Suprapubic skin (tissue), 4 donors: Measurements from ENCODE around the gene SLC6A12. TPM values are rescaled to one million over a fixed set of nuclear protein-coding genes. Genes with fewer than 3 reads are reported as not detected.

Source experiments
- DNase-seq, 2 donors: peaks; one replicate each; pipeline ENCODE4 v3.0.0-alpha.2; 2019; ENCODE audit warnings: low spot score in 2 of 2
- H3K27ac ChIP-seq: fragments of 200-600 bp; sonication (generic); one replicate; pipeline ENCODE4 v1.5.1; 2019
- H3K27me3 ChIP-seq: fragments of 200-600 bp; sonication (generic); one replicate; pipeline ENCODE4 v1.5.1; 2019
- H3K36me3 ChIP-seq: fragments of 200-600 bp; sonication (generic); one replicate; pipeline ENCODE4 v1.5.1; 2019
- H3K4me1 ChIP-seq: fragments of 200-600 bp; sonication (generic); one replicate; pipeline ENCODE4 v1.5.1; 2019
- H3K4me3 ChIP-seq: fragments of 200-600 bp; sonication (generic); one replicate; pipeline ENCODE4 v1.5.1; 2019; ENCODE audit warnings: mild to moderate bottlenecking
- H3K9me3 ChIP-seq: fragments of 200-600 bp; sonication (generic); one replicate; pipeline ENCODE4 v1.5.1; 2019
- CTCF ChIP-seq, 2 donors: fragments of 200-600 bp in 1 of 2; fragments of 450-650 bp in 1 of 2; sonication (generic) in 1 of 2; IDR thresholded peaks; one replicate each; pipeline ENCODE4 v1.5.1; 2016 to 2019; ENCODE audit warnings: antibody characterized with exemption in 2 of 2, mild to moderate bottlenecking in 1 of 2, moderate library complexity in 1 of 2
- EP300 ChIP-seq: sonication (generic); formaldehyde crosslinking; IDR thresholded peaks from one replicate; pipeline ENCODE4 v1.6.1; 2017; ENCODE audit warnings: antibody characterized with exemption
- POLR2A ChIP-seq, 2 donors: fragments of 450-650 bp; IDR thresholded peaks; one replicate each; pipeline ENCODE4 v1.6.1; 2017; ENCODE audit warnings: antibody characterized with exemption in 2 of 2, mild to moderate bottlenecking in 2 of 2, moderate library complexity in 2 of 2
- POLR2AphosphoS5 ChIP-seq, 3 donors: sonication (generic); formaldehyde crosslinking; IDR thresholded peaks; one replicate each; pipeline ENCODE4 v1.6.1; 2017; ENCODE audit warnings: antibody characterized with exemption in 3 of 3
- WGBS: methylation state at CpG from one replicate; pipeline ENCODE4 v1.1.5; 2018; 5-methylcytosine and 5-hydroxymethylcytosine counted together
- total RNA-seq, 4 donors: library from RNA; depleted of rRNA; stranded (reverse); fragments of >200 nt; gene quantifications; one replicate each; pipeline ENCODE4 v1.1.0, GENCODE V29; 2016

Gene SLC6A12
- total RNA-seq, 4 donors from 2014 or later, result 3.1 to 6.0 TPM; not detected in 2

GRCh38 chr12:159156-159782 lies 54.7 kb downstream of the SLC6A12 start:
- Histone ChIP-seq H3K4me3 (no peak overlapping the region), H3K27me3 (peaks cover 19% of the 10 kb centered on the region), H3K36me3 (no peaks in the 10 kb centered on the region), H3K27ac (no peak overlapping the region), H3K4me1 (no peaks in the 10 kb centered on the region), H3K9me3 (no peaks in the 10 kb centered on the region)
- no peak for TF ChIP-seq EP300
- no peak for TF ChIP-seq POLR2AphosphoS5 (IDR thresholded peaks at IDR 0.05)
- no peak for TF ChIP-seq POLR2A (IDR thresholded peaks at IDR 0.05)
- no peak for TF ChIP-seq CTCF (IDR thresholded peaks at IDR 0.05)
- 76% methylated on average over 7 of the region's 7 CpGs for WGBS
- no peak for DNase-seq

- Histone ChIP-seq H3K9me3 (no peaks in the 10 kb centered on the region), H3K27me3 (peaks cover 22% of the 10 kb centered on the region), H3K4me1 (no peaks in the 10 kb centered on the region), H3K27ac (no peak overlapping the region), H3K4me3 (no peak overlapping the region), H3K36me3 (no peaks in the 10 kb centered on the region)
- no peak for DNase-seq
- TF ChIP-seq POLR2AphosphoS5 (IDR thresholded peaks at IDR 0.05) (no peak), CTCF (IDR thresholded peaks at IDR 0.05) (no peak), EP300 (no peak), POLR2A (IDR thresholded peaks at IDR 0.05) (no peak)
- WGBS, result 90% methylated on average over 7 of the region's 12 CpGs
These were observed 56.3 kb downstream of the SLC6A12 start for GRCh38 chr12:157644-158043.

- TF ChIP-seq POLR2A (IDR thresholded peaks at IDR 0.05), result no peak
- TF ChIP-seq EP300, result no peak
- no peak for TF ChIP-seq POLR2AphosphoS5 (IDR thresholded peaks at IDR 0.05)
- TF ChIP-seq CTCF (IDR thresholded peaks at IDR 0.05), result no peak
- H3K27ac ChIP-seq, result no peak overlapping the region
- H3K9me3 ChIP-seq, result no peaks in the 10 kb centered on the region
- H3K4me3 ChIP-seq, result no peak overlapping the region
- 83% methylated on average over 13 of the region's 13 CpGs for WGBS
- no peaks in the 10 kb centered on the region for H3K36me3 ChIP-seq
- no peak for DNase-seq
- H3K27me3 ChIP-seq, result peaks cover 20% of the 10 kb centered on the region
- no peaks in the 10 kb centered on the region for H3K4me1 ChIP-seq
These were observed 57.0 kb downstream of the SLC6A12 start for GRCh38 chr12:156945-157344.

- no peak overlapping the region for H3K27ac ChIP-seq
- H3K4me3 ChIP-seq, result no peak overlapping the region
- TF ChIP-seq EP300 (no peak), CTCF (IDR thresholded peaks at IDR 0.05) (no peak), POLR2AphosphoS5 (IDR thresholded peaks at IDR 0.05) (no peak), POLR2A (IDR thresholded peaks at IDR 0.05) (no peak)
- no peak for DNase-seq
- H3K36me3 ChIP-seq, result no peaks in the 10 kb centered on the region
- 74% methylated on average over 6 of the region's 8 CpGs for WGBS
- peaks cover 20% of the 10 kb centered on the region for H3K27me3 ChIP-seq
- H3K4me1 ChIP-seq, result no peaks in the 10 kb centered on the region
- H3K9me3 ChIP-seq, result no peaks in the 10 kb centered on the region
These were observed 58.3 kb downstream of the SLC6A12 start for GRCh38 chr12:155646-156045.

GRCh38 chr12:155006-155405 lies 59.0 kb downstream of the SLC6A12 start:
- no peak for DNase-seq
- H3K4me3 ChIP-seq, result no peak overlapping the region
- no peaks in the 10 kb centered on the region for H3K4me1 ChIP-seq
- no peaks in the 10 kb centered on the region for H3K9me3 ChIP-seq
- no peak overlapping the region for H3K27ac ChIP-seq
- peaks cover 20% of the 10 kb centered on the region for H3K27me3 ChIP-seq
- H3K36me3 ChIP-seq, result no peaks in the 10 kb centered on the region
- no peak for TF ChIP-seq CTCF (IDR thresholded peaks at IDR 0.05)
- no peak for TF ChIP-seq EP300
- no peak for TF ChIP-seq POLR2AphosphoS5 (IDR thresholded peaks at IDR 0.05)
- no peak for TF ChIP-seq POLR2A (IDR thresholded peaks at IDR 0.05)
- 77% methylated on average over 6 of the region's 9 CpGs for WGBS
